Common myeloid progenitor, CD34-positive (primary cell): Measurements from ENCODE around the gene CLSTN2.

Experiments
- CTCF ChIA-PET: fragments of 350-600 bp; sonication (Branson Sonifier 250); formaldehyde crosslinking; loops from one replicate; lab custom pipeline; 2021; ENCODE audit warnings: antibody characterized with exemption; lab: Charles Lee
- POLR2A ChIA-PET: fragments of 350-600 bp; sonication (Branson Sonifier 250); formaldehyde crosslinking; loops from one replicate; lab custom pipeline; 2021; ENCODE audit warnings: antibody characterized with exemption; lab: Charles Lee
- DNase-seq, 3 donors: peaks; one replicate each; pipeline versions ENCODE4 v3.0.0 to v3.0.0-alpha.2; 2013
- H3K27ac ChIP-seq, 2 experiments: 1 replicate in 1 of 2; 2 replicates in 1 of 2; pipeline ENCODE4 v1.7.0; 2013; ENCODE audit warnings: inconsistent platforms in 2 of 2, low read length in 2 of 2, mild to moderate bottlenecking in 2 of 2, low read depth in 1 of 2, moderate library complexity in 1 of 2; ENCODE audit not compliant: severe bottlenecking in 2 of 2, insufficient read depth in 1 of 2, poor library complexity in 1 of 2
- H3K27me3 ChIP-seq, 5 experiments: replicated peaks in 2 of 5; 1 replicate in 3 of 5; 2 replicates in 2 of 5; pipeline versions ENCODE4 v1.6.1 to v1.7.0; 2013; ENCODE audit warnings: low read length in 4 of 5, mild to moderate bottlenecking in 2 of 5, moderate library complexity in 2 of 5, inconsistent platforms in 1 of 5; ENCODE audit not compliant: insufficient read depth in 5 of 5, control insufficient read depth in 4 of 5
- H3K36me3 ChIP-seq, 4 experiments: 1 replicate in 2 of 4; 2 replicates in 2 of 4; pipeline versions ENCODE4 v1.6.1 to v1.7.0; 2013; ENCODE audit warnings: low read length in 3 of 4, control low read depth in 1 of 4, mild to moderate bottlenecking in 1 of 4; ENCODE audit not compliant: control insufficient read depth in 4 of 4, insufficient read depth in 4 of 4
- H3K4me1 ChIP-seq, 4 experiments: 1 replicate in 3 of 4; 2 replicates in 1 of 4; pipeline versions ENCODE4 v1.6.1 to v1.7.1; 2013; ENCODE audit warnings: low read length in 3 of 4, mild to moderate bottlenecking in 3 of 4, control low read depth in 1 of 4, inconsistent platforms in 1 of 4, moderate library complexity in 1 of 4; ENCODE audit not compliant: control insufficient read depth in 4 of 4, insufficient read depth in 4 of 4; ENCODE audit errors: control extremely low read depth in 1 of 4
- H3K4me3 ChIP-seq, 7 experiments: 1 replicate in 4 of 7; 2 replicates in 3 of 7; pipeline versions ENCODE4 v1.5.1 to v1.7.0; 2013; ENCODE audit warnings: mild to moderate bottlenecking in 7 of 7, low read length in 6 of 7, moderate library complexity in 6 of 7, inconsistent platforms in 2 of 7, low read depth in 2 of 7, control low read depth in 1 of 7; ENCODE audit not compliant: insufficient read depth in 4 of 7, control insufficient read depth in 1 of 7; ENCODE audit errors: extremely low read depth in 1 of 7
- H3K9me3 ChIP-seq, 5 experiments: 1 replicate in 4 of 5; 2 replicates in 1 of 5; pipeline versions ENCODE4 v1.6.1 to v1.7.1; 2013; ENCODE audit warnings: low read length in 4 of 5, mild to moderate bottlenecking in 2 of 5, inconsistent platforms in 1 of 5, low read depth in 1 of 5, moderate library complexity in 1 of 5; ENCODE audit not compliant: control insufficient read depth in 4 of 5, insufficient read depth in 2 of 5; ENCODE audit errors: control extremely low read depth in 1 of 5
- WGBS: methylation state at CpG from one replicate; pipeline ENCODE4 v1.1.5; 2013; ENCODE audit not compliant: insufficient coverage; 5-methylcytosine and 5-hydroxymethylcytosine counted together

The CLSTN2 gene

DNA sequence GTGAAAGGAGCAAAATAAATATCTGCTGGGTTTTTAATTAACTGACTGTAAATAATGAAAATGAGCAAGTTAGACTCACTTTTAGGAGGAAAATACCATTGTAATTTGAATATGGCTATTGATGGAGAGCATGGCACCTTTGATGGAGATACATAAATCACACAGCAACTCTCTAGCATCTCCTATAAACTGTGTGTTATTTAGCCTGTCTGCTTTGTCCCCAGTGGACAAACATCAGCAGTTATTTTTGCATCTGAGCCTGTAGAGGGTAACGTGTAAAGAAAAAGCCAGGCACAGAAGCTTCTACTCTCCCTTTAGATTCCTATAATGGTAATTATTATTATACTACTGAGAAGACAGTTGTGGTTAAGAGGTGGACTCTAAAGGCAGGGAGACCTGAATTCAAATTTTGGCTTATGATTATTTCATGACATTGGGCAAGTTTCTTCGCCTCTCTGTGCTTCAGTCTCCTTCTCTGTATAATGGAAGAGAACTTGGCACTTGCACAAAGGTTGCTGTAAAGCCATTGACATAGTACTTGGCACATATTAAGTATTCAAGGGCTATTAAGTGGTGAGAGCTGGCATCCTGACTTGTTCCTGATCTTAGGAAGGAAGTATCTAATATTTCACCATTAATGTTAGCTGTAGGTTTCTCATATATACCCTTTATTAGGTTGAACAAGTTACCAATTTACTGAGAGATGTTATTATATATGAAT, 453.4 kb downstream of the CLSTN2 start:
- Histone ChIP-seq H3K4me3 (no peak overlapping the region), H3K27ac (no peak overlapping the region), H3K9me3 (no peaks in the 10 kb centered on the region), H3K4me1 (no peaks in the 10 kb centered on the region), H3K36me3 (no peaks in the 10 kb centered on the region), H3K27me3 (peaks cover 0 to 1% (median 0%) of the 10 kb centered on the region in 5 experiments)
- 100% methylated on average over 1 of the region's 2 CpGs for WGBS
- ChIA-PET CTCF (interaction anchor here (1.3 kb wide), 1 partner anchor 10 kb away, joined by 3 read pairs; no protein-coding TSS in a partner anchor), POLR2A (no interaction called here)
- DNase-seq = no peak

DNA sequence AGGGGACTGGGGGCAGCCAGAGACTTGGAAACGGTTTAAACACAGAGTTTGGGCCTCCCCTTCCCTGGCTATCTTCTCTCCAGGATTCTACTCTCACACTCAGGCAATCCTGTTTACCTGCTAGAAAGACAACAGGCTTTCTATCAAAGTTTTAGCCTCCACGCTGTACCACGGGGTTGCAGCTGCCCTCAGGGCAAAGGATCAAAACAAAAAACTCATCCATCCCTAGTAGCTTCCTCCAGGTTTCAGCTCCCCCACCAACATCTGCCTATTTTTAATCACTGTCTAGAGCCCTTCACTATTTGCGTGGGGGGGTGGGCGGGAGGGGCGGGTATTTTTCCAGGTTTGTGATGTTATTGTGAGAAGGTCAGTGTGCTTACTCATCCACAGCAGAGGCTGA, 456.1 kb downstream of the CLSTN2 start:
- WGBS = 100% methylated on average over 1 of the region's 6 CpGs
- H3K27ac ChIP-seq = no peak overlapping the region
- no peaks in the 10 kb centered on the region for H3K4me1 ChIP-seq
- ChIA-PET CTCF (no interaction called here), POLR2A (interaction anchor here (0.6 kb wide), 1 partner anchor 215 kb away, joined by 3 read pairs; no protein-coding TSS in a partner anchor)
- no peaks in the 10 kb centered on the region for H3K27me3 ChIP-seq
- no peak overlapping the region for H3K4me3 ChIP-seq
- no peak for DNase-seq
- no peaks in the 10 kb centered on the region for H3K36me3 ChIP-seq
- no peaks in the 10 kb centered on the region for H3K9me3 ChIP-seq

DNA sequence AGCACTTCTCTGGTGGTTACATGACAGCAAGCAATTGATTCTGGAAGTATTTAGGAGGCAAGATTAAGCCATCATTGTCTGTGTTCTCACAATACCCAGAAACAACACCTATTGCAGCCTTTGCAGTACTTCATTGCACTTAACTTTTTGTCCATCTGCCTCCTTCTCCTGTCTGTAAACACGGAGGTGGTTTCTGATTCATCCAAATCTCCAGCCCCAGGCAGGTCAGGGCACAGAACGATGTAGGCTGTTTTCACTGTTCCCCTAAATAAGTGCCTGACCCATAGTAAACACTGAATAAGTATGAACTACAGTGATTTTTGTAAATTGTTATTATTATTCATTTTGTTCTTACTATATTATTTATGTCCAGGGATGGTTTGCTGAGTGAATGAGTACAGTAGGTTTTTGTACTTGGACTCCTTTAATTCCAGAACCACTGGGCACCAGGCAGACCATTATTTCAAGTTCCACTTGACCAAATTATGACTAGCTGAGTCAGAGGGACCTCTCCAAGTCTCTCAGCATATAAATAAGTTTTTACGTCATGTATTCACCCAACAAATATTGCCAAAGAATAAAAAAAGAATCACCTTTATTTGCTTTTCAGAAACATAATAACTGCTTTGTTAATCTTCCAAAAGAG, 459.6 kb downstream of the CLSTN2 start:
- no peaks in the 10 kb centered on the region for H3K9me3 ChIP-seq
- POLR2A ChIA-PET = no interaction called here
- no peak overlapping the region for H3K4me3 ChIP-seq
- no peak overlapping the region for H3K27ac ChIP-seq
- no peaks in the 10 kb centered on the region for H3K36me3 ChIP-seq
- H3K4me1 ChIP-seq = no peaks in the 10 kb centered on the region
- DNase-seq = no peak
- no peaks in the 10 kb centered on the region for H3K27me3 ChIP-seq
- WGBS = no CpG with 5 or more reads among the region's 3 CpGs
- CTCF ChIA-PET = no interaction called here

DNA sequence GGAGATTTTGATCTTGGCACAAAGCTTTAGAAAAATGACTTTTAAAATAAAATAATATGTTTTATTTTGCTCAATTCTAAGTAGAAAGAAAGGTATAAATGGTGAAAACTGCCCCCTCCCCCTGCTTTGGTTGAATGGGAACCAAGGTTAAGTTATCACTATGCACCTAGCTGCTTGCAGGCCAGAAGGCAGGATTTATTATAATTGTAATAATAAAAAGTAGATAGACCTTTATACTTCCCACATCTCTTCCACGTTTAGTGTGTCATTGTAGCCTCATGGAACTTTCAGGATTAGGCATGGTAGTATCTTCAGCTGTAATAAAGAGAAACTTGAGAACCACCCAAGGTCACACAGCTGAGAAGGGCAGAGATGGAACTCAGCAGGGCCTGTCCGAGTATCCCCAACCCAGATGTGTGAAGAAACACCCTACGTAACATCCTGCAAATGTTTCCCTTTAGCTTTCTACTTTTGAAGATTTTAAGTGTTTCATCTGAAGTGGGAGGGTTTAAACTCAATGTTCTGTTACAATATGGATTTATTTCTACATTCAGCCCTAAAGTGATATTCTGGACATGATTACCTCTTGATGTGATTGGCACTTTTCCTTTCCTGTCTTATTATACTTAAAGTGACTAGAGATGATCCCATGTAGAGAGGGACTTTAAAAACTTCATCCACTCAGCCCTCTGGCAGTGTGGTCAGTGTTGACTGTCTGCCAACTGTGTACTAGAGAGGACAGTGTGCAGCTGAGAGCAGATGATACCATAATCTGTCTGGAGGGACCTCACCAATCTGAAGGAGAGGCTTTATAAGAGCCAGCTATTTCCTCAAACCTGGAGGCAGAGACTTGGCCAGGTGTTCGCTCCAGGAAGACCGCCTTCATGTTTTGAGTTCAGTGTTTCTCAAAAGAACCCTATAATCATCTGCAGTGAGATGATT, 460.4 kb downstream of the CLSTN2 start:
- no peaks in the 10 kb centered on the region for H3K4me1 ChIP-seq
- H3K27ac ChIP-seq = no peak overlapping the region
- no peaks in the 10 kb centered on the region for H3K36me3 ChIP-seq
- no CpG with 5 or more reads among the region's 5 CpGs for WGBS
- no peak overlapping the region for H3K4me3 ChIP-seq
- no peak for DNase-seq
- POLR2A ChIA-PET = no interaction called here
- CTCF ChIA-PET = no interaction called here
- no peaks in the 10 kb centered on the region for H3K27me3 ChIP-seq
- no peaks in the 10 kb centered on the region for H3K9me3 ChIP-seq

DNA sequence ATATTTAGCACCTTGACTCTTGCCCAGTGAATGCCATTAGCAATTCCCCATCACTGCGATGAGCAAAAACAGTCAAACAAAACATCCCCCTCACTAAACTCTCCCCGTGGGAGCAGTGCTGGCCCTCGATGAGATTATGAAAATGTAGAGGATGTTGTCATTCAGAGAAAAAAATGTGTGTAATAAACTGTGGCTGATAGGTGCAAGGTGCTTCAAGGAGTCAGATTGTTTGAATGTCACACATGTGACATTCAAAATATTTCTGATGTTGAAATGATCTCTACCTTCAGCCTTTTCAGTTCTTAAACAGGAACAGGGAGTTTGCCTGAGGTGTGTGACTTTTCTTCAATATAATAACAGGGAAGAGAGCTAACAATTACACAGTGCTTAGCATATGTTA, 461.1 kb downstream of the CLSTN2 start:
- ChIA-PET POLR2A (no interaction called here), CTCF (no interaction called here)
- no peaks in the 10 kb centered on the region for H3K27me3 ChIP-seq
- no peak overlapping the region for H3K4me3 ChIP-seq
- H3K9me3 ChIP-seq = no peaks in the 10 kb centered on the region
- no peaks in the 10 kb centered on the region for H3K4me1 ChIP-seq
- H3K27ac ChIP-seq = no peak overlapping the region
- DNase-seq = no peak
- no peaks in the 10 kb centered on the region for H3K36me3 ChIP-seq
- no CpG with 5 or more reads among the region's 3 CpGs for WGBS

DNA sequence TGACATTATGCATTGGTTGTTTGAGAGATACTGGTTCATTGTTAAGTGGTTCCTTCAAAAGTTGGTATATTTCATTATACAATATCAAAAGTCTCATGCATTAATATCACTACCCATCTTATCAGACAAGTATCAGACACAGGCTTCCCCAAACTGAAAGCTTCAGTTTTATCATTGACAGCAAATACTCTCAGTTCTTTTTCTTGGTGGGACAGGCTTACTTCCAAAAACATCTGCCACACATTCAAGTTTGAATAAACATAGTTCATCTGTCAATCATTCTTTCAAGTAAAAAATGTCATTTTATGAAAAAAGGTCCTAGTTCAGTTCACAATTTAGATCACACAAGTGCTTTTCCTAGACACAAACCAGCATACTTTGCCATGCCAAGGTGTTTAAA, 462.9 kb downstream of the CLSTN2 start:
- Histone ChIP-seq H3K4me3 (no peak overlapping the region), H3K36me3 (no peaks in the 10 kb centered on the region), H3K4me1 (no peaks in the 10 kb centered on the region), H3K9me3 (no peaks in the 10 kb centered on the region), H3K27ac (no peak overlapping the region), H3K27me3 (no peaks in the 10 kb centered on the region)
- DNase-seq = no peak
- ChIA-PET POLR2A (no interaction called here), CTCF (no interaction called here)

DNA sequence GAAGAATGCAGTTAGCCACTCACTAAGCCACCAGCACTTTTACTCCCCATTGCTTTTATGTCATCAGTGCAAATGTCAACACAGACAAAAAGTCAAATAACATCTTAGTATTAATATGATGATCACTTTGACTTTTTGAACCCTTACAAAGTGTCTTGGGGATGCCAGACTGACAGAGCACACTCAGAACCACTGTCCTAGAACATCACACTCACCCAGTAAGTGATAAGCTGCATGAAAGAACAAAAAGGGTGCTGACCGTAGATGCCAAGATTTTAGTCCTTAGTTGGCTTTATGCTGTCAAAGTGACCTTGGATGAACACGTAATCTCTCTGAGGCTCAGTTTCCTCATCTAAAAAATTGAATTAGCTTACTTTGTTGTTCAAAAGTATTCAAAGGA, 463.4 kb downstream of the CLSTN2 start:
- POLR2A ChIA-PET = no interaction called here
- DNase-seq = no peak
- no peak overlapping the region for H3K27ac ChIP-seq
- H3K27me3 ChIP-seq = no peaks in the 10 kb centered on the region
- no peak overlapping the region for H3K4me3 ChIP-seq
- H3K4me1 ChIP-seq = no peaks in the 10 kb centered on the region
- H3K9me3 ChIP-seq = no peaks in the 10 kb centered on the region
- WGBS = 94% methylated on average over 2 of the region's 2 CpGs
- H3K36me3 ChIP-seq = no peaks in the 10 kb centered on the region
- CTCF ChIA-PET = no interaction called here
